DMS114 treated with DMSO at 0.1 percent for 48 hours (cell line): ENCODE measurements around the gene LMOD1.
"Not testable (repeated sequence)": the region's sequence is repeated elsewhere in the genome, so short reads cannot be mapped to it uniquely, and the experiment has no call there.

ENCODE experiments used
- DNase-seq: peaks from one replicate; lab custom pipeline; 2025; ENCODE audit not compliant: unreplicated experiment; lab: John Stamatoyannopoulos, UW

The LMOD1 gene

GRCh38 chr1:201949491-201949890 is 3.1 kb upstream of the LMOD1 start:
- no peak for DNase-seq

GRCh38 chr1:201947697-201948008 is 1.3 kb upstream of the LMOD1 start:
- no peak for DNase-seq

- DNase-seq, result no peak
Measured at GRCh38 chr1:201945863-201946223, 505 bp downstream of the LMOD1 start.

GRCh38 chr1:201945157-201945556 is 1.2 kb downstream of the LMOD1 start:
- no peak for DNase-seq

- no peak for DNase-seq
Measured at GRCh38 chr1:201944639-201945038, 1.7 kb downstream of the LMOD1 start.

- no peak for DNase-seq
Measured at GRCh38 chr1:201944002-201944401, 2.3 kb downstream of the LMOD1 start.

GRCh38 chr1:201942129-201942495 is 4.2 kb downstream of the LMOD1 start:
- DNase-seq, result no peak

- DNase-seq, result no peak
Measured at GRCh38 chr1:201941420-201942128, 4.8 kb downstream of the LMOD1 start.

- not testable (repeated sequence) for DNase-seq
Measured at GRCh38 chr1:201940316-201940715, 6.0 kb downstream of the LMOD1 start.

- no peak for DNase-seq
Measured at GRCh38 chr1:201939574-201939973, 6.8 kb downstream of the LMOD1 start.

GRCh38 chr1:201939148-201939547 is 7.2 kb downstream of the LMOD1 start:
- DNase-seq, result no peak

- DNase-seq, result no peak
Measured at GRCh38 chr1:201938440-201939035, 7.8 kb downstream of the LMOD1 start.

GRCh38 chr1:201937624-201938213 is 8.6 kb downstream of the LMOD1 start:
- no peak for DNase-seq

- DNase-seq, result no peak
Measured at GRCh38 chr1:201933840-201934430, 12.4 kb downstream of the LMOD1 start.

GRCh38 chr1:201930803-201931202 is 15.5 kb downstream of the LMOD1 start:
- no peak for DNase-seq

GRCh38 chr1:201930137-201930536 is 16.2 kb downstream of the LMOD1 start:
- no peak for DNase-seq

GRCh38 chr1:201928266-201928665 is 18.1 kb downstream of the LMOD1 start:
- no peak for DNase-seq

GRCh38 chr1:201925981-201926645 is 20.2 kb downstream of the LMOD1 start:
- no peak for DNase-seq

GRCh38 chr1:201925301-201925567 is 21.1 kb downstream of the LMOD1 start:
- DNase-seq, result no peak

GRCh38 chr1:201921952-201922558 is 24.3 kb downstream of the LMOD1 start:
- DNase-seq, result no peak

GRCh38 chr1:201918343-201918742 is 28.0 kb downstream of the LMOD1 start:
- DNase-seq, result no peak
